ENCODE measurements around the gene TNS1. TPM values are rescaled to one million over a fixed set of nuclear protein-coding genes. Genes with fewer than 3 reads are reported as not detected.

Gene TNS1
- total and polyA plus RNA-seq, 10 of the 15 experiments (the other 5 are each of a cell fraction or from before 2014, with no cell fraction given) = 0.05 to 0.44 TPM; not detected in 8

DNA sequence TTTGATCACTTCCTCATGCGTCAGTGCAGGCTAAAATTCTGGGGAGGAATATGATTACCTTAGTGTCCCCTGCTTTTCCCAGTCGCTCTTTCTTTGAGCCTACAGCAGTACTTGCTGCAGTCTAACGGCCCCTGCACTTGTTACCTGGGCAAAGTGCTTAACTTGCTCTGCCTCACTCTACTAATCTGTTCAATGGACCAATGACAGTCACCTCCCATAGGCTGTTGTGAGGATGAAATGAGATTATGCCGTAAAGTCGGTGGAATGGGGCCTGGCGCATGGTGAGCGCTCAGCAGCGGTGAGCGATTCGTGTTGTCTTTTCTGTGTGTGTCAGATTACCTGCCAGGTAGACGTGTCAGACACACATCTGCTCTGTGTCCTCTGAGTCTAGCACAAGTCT, 5.3 kb downstream of the TNS1 start:
- Histone ChIP-seq H3K27ac (ENCODE audit: control insufficient read depth, insufficient read depth) (no peak overlapping the region), H3K9ac (ENCODE audit: control insufficient read depth, insufficient read depth, low read length) (no peak overlapping the region), H2AFZ (ENCODE audit: control insufficient read depth, low read depth, low read length) (no peak overlapping the region), H3K79me2 (ENCODE audit: control insufficient read depth, insufficient read depth, low read length) (no peaks in the 10 kb centered on the region), H3K9me3 (replicated peaks; ENCODE audit: control insufficient read depth, insufficient read depth, low read length) (peaks cover 1% of the 10 kb centered on the region; the same call in 2 of the 3 replicates), H3K4me1 (ENCODE audit: control insufficient read depth, insufficient read depth, low read length) (no peaks in the 10 kb centered on the region; the same call in 1 of the 2 replicates), H3K4me2 (ENCODE audit: control insufficient read depth, insufficient read depth) (no peak overlapping the region), H3K4me3 (no peak overlapping the region), H3K27me3 (replicated peaks in 1 of 2; ENCODE audit: control insufficient read depth in 2 of 2, insufficient read depth in 2 of 2, low read length in 1 of 2) (no peaks in the 10 kb centered on the region), H3K36me3 (ENCODE audit: control insufficient read depth in 2 of 2, insufficient read depth in 2 of 2, low read length in 1 of 2) (no peaks in the 10 kb centered on the region), H4K20me1 (ENCODE audit: control insufficient read depth, insufficient read depth) (no peaks in the 10 kb centered on the region)
- SMC1A ChIA-PET (ENCODE audit: uncharacterized antibody, unreplicated experiment) = no interaction called here
- RAD21 ChIA-PET (ENCODE audit: unreplicated experiment) = no interaction called here
- in situ Hi-C loops (cut with MboI) = no loop called here
- WGBS (ENCODE audit: insufficient coverage, insufficient replicate concordance, low lambda C conversion rate, missing lambda C conversion rate) = 54% methylated on average over 11 of the region's 11 CpGs
- DNase-seq (ENCODE audit: low read depth, low spot score) (no peak), FAIRE-seq (no peak), ATAC-seq (no peak)
- no TSS peak for BruUV-seq (replicated peaks)
- CTCF ChIA-PET = no interaction called here
- POLR2A ChIA-PET = no interaction called here
- TF ChIP-seq CBX5 (IDR thresholded peaks at IDR 0.05; ENCODE audit: low read depth) (no peak), NFXL1 (IDR thresholded peaks at IDR 0.05; ENCODE audit: borderline replicate concordance) (no peak), RAD21 (IDR thresholded peaks at IDR 0.05; ENCODE audit: insufficient read depth, low read depth, low read length) (no peak), EGR1 (IDR thresholded peaks at IDR 0.05; ENCODE audit: borderline replicate concordance in 1 of 2, low read depth in 2 of 2, low read length in 2 of 2) (no peak)
- intact Hi-C loops (cut with micrococcal nuclease; ENCODE audit: unreplicated experiment) = no loop called here

DNA sequence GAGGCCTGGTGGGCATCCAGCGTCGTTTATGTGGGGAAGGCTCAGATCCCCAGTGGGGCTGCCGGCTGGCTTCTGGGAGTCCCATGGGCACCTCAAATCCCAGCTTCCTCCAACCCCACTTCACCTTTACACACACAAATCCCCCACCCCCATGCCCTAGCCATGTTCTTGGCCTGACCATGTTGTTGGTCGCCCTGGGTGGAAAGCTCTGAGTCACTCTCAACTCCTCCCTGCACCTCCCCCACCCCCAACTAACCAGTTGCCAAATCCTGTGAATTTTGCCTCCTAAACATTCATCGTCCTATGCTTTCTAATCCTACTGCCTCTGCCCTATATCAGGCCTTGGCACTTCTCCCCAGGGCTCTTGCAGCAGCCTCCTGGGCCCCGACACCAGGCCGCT, 6.4 kb downstream of the TNS1 start:
- FAIRE-seq (no peak), DNase-seq (ENCODE audit: low read depth, low spot score) (no peak), ATAC-seq (no peak)
- no peak overlapping the region for H3K4me3 ChIP-seq
- H3K79me2 ChIP-seq (ENCODE audit: control insufficient read depth, insufficient read depth, low read length) = no peaks in the 10 kb centered on the region
- in situ Hi-C loops (cut with MboI) (no loop called here), intact Hi-C loops (cut with micrococcal nuclease; ENCODE audit: unreplicated experiment) (no loop called here)
- no peak overlapping the region for H2AFZ ChIP-seq (ENCODE audit: control insufficient read depth, low read depth, low read length)
- no peak overlapping the region for H3K27ac ChIP-seq (ENCODE audit: control insufficient read depth, insufficient read depth)
- H4K20me1 ChIP-seq (ENCODE audit: control insufficient read depth, insufficient read depth) = no peaks in the 10 kb centered on the region
- no peaks in the 10 kb centered on the region for H3K36me3 ChIP-seq (ENCODE audit: control insufficient read depth in 2 of 2, insufficient read depth in 2 of 2, low read length in 1 of 2)
- H3K9ac ChIP-seq (ENCODE audit: control insufficient read depth, insufficient read depth, low read length) = no peak overlapping the region
- WGBS (ENCODE audit: insufficient coverage, insufficient replicate concordance, low lambda C conversion rate, missing lambda C conversion rate) = 32% methylated on average over 7 of the region's 7 CpGs
- no TSS peak for BruUV-seq (replicated peaks)
- POLR2A ChIA-PET = no interaction called here
- H3K4me2 ChIP-seq (ENCODE audit: control insufficient read depth, insufficient read depth) = no peak overlapping the region
- H3K9me3 ChIP-seq (replicated peaks; ENCODE audit: control insufficient read depth, insufficient read depth, low read length) = peaks cover 1% of the 10 kb centered on the region; the same call in 2 of the 3 replicates
- H3K27me3 ChIP-seq (replicated peaks in 1 of 2; ENCODE audit: control insufficient read depth in 2 of 2, insufficient read depth in 2 of 2, low read length in 1 of 2) = no peaks in the 10 kb centered on the region
- no peaks in the 10 kb centered on the region; the same call in 1 of the 2 replicates for H3K4me1 ChIP-seq (ENCODE audit: control insufficient read depth, insufficient read depth, low read length)
- SMC1A ChIA-PET (ENCODE audit: uncharacterized antibody, unreplicated experiment) = no interaction called here
- CTCF ChIA-PET = interaction anchor here (1.3 kb wide), 2 partner anchors 9 to 210 kb away, joined by 3 read pairs; no protein-coding TSS in a partner anchor
- RAD21 ChIA-PET (ENCODE audit: unreplicated experiment) = no interaction called here
- TF ChIP-seq ZNF217 (IDR thresholded peaks at IDR 0.05) (no peak), SUPT20H (IDR thresholded peaks at IDR 0.05; ENCODE audit: borderline replicate concordance, control insufficient read depth, low read depth, low read length) (no peak), ZNF24 (IDR thresholded peaks at IDR 0.05) (no peak), KLF5 (IDR thresholded peaks at IDR 0.05; ENCODE audit: partially characterized antibody) (no peak), POLR2A (IDR thresholded peaks at IDR 0.05; ENCODE audit: low read depth, low read length) (no peak), MXI1 (IDR thresholded peaks at IDR 0.05; ENCODE audit: low read depth, low read length) (no peak), RFX5 (IDR thresholded peaks at IDR 0.05; ENCODE audit: low read depth, low read length) (no peak), WRNIP1 (IDR thresholded peaks at IDR 0.05; ENCODE audit: borderline replicate concordance, low read depth, low read length) (no peak), ZSCAN29 (IDR thresholded peaks at IDR 0.05) (no peak), YBX1 (IDR thresholded peaks at IDR 0.05) (no peak), RUNX3 (IDR thresholded peaks at IDR 0.05; ENCODE audit: low read length) (no peak), BMI1 (IDR thresholded peaks at IDR 0.05; ENCODE audit: borderline replicate concordance) (no peak), CHD4 (IDR thresholded peaks at IDR 0.05) (no peak), CEBPB (IDR thresholded peaks at IDR 0.05; ENCODE audit: borderline replicate concordance in 1 of 2, low read depth in 2 of 2, low read length in 2 of 2) (no peak)
- TF ChIP-seq, protein P1, sequence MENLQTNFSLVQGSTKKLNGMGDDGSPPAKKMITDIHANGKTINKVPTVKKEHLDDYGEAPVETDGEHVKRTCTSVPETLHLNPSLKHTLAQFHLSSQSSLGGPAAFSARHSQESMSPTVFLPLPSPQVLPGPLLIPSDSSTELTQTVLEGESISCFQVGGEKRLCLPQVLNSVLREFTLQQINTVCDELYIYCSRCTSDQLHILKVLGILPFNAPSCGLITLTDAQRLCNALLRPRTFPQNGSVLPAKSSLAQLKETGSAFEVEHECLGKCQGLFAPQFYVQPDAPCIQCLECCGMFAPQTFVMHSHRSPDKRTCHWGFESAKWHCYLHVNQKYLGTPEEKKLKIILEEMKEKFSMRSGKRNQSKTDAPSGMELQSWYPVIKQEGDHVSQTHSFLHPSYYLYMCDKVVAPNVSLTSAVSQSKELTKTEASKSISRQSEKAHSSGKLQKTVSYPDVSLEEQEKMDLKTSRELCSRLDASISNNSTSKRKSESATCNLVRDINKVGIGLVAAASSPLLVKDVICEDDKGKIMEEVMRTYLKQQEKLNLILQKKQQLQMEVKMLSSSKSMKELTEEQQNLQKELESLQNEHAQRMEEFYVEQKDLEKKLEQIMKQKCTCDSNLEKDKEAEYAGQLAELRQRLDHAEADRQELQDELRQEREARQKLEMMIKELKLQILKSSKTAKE (IDR thresholded peaks at IDR 0.05; ENCODE audit: low read depth, poor library complexity, severe bottlenecking) = no peak
